Endothelial cell (in vitro differentiated cells): ENCODE data around the gene CNFN. TPM values are rescaled to one million over a fixed set of nuclear protein-coding genes. Genes with fewer than 3 reads are reported as not detected.

Experiments used
- microRNA-seq: library from miRNA; unstranded; fragments of <30 nt; microRNA quantifications from one replicate; pipeline ENCODE4, GENCODE V29; 2020; ENCODE audit not compliant: unreplicated experiment
- total RNA-seq: library from RNA; stranded (reverse); fragmentation: NEBNext Ultra II Directional; extraction: Animal tissue kit (Norgen Biotek cat#: 25700); gene quantifications from one replicate; pipeline ENCODE4 v1.2.1, GENCODE V29; 2021; ENCODE audit not compliant: unreplicated experiment

Gene CNFN
- total RNA-seq, 1 donor from 2014 or later: 4.1 TPM

Small RNA genes within 50 kb of the gene (microRNA-seq; reads per million reads assigned to microRNA genes)
- not detected for gene MIR8077

Other genes with a start within 250 kb of the CNFN start
- 27.1 TPM for gene DEDD2, start 172.6 kb downstream of the CNFN start, total RNA-seq
- gene ZNF526, start 170.0 kb downstream of the CNFN start, total RNA-seq: 13.9 TPM
- gene GSK3A, start 147.7 kb downstream of the CNFN start, total RNA-seq: 54.4 TPM
- 109 TPM for gene ERF, start 135.2 kb downstream of the CNFN start, total RNA-seq
- 85.7 TPM for gene CIC, start 121.0 kb downstream of the CNFN start, total RNA-seq
- gene PRR19, start 88.2 kb downstream of the CNFN start, total RNA-seq: 1.1 TPM
- gene PAFAH1B3, start 87.7 kb downstream of the CNFN start, total RNA-seq: 61.4 TPM
- gene TMEM145, start 77.0 kb downstream of the CNFN start, total RNA-seq: 3.9 TPM
- 69.3 TPM for gene MEGF8, start 64.7 kb downstream of the CNFN start, total RNA-seq
- gene LIPE, start 37.1 kb upstream of the CNFN start, total RNA-seq: 5.5 TPM
- gene CXCL17, start 52.6 kb upstream of the CNFN start, total RNA-seq: not detected
- gene CEACAM1, start 138.2 kb upstream of the CNFN start, total RNA-seq: 9.3 TPM
- gene CEACAM8, start 204.6 kb upstream of the CNFN start, total RNA-seq: not detected